HepG2 (cell line): ENCODE data around the gene ZBTB45. TPM values are rescaled to one million over a fixed set of nuclear protein-coding genes. Genes with fewer than 3 reads are reported as not detected.
A peak's percentile ranks its signal among the peaks of the same experiment; 100 is the strongest.

Experiments
- CBX1 ChIP-seq: IDR thresholded peaks from one replicate; pipeline ENCODE4 v1.6.1; 2016; ENCODE audit warnings: antibody characterized with exemption, low read depth
- GABPA ChIP-seq, 2 experiments: IDR thresholded peaks; 2 replicates each; pipeline ENCODE4 v1.6.1; 2011 to 2016; ENCODE audit warnings: low read depth in 2 of 2, low read length in 1 of 2, missing biosample characterization in 1 of 2, missing genetic modification characterization in 1 of 2
- HNF4A ChIP-seq: sonication (generic); formaldehyde crosslinking; IDR thresholded peaks from 2 replicates; pipeline ENCODE4 v1.4.0; 2020; ENCODE audit warnings: missing genetic modification reagents
- IKZF5 ChIP-seq: IDR thresholded peaks from 2 replicates; pipeline ENCODE4 v1.6.1; 2018; ENCODE audit warnings: missing genetic modification reagents, mild to moderate bottlenecking, missing compliant biosample characterization
- MAFK ChIP-seq, 2 experiments: IDR thresholded peaks in 1 of 2; conservative IDR thresholded peaks in 1 of 2; 2 replicates each; pipeline ENCODE4 v1.6.1; 2011; ENCODE audit warnings: improper control_type of control experiment in 2 of 2, low read length in 2 of 2
- MED1 ChIP-seq: sonication (generic); formaldehyde crosslinking; IDR thresholded peaks from 2 replicates; pipeline ENCODE4 v1.4.0; 2020; ENCODE audit warnings: missing genetic modification reagents
- MLXIP ChIP-seq: sonication (generic); formaldehyde crosslinking; IDR thresholded peaks from 2 replicates; pipeline ENCODE4 v1.9.0; 2021; ENCODE audit warnings: missing genetic modification reagents, borderline replicate concordance
- MTERF4 ChIP-seq: sonication (generic); formaldehyde crosslinking; IDR thresholded peaks from 2 replicates; pipeline ENCODE4 v1.8.0; 2023; ENCODE audit warnings: mild to moderate bottlenecking, missing genetic modification reagents
- TBP ChIP-seq: sonication (generic); formaldehyde crosslinking; IDR thresholded peaks from 2 replicates; pipeline ENCODE4 v1.5.0; 2020; ENCODE audit warnings: missing genetic modification reagents
- ZBTB10 ChIP-seq: sonication (generic); formaldehyde crosslinking; IDR thresholded peaks from 2 replicates; pipeline ENCODE4 v1.4.0; 2020; ENCODE audit warnings: missing genetic modification reagents, borderline replicate concordance
- ZNF234 ChIP-seq: sonication (generic); formaldehyde crosslinking; conservative IDR thresholded peaks from 2 replicates; pipeline ENCODE4 v1.5.1; 2020; ENCODE audit warnings: mild to moderate bottlenecking, missing genetic modification reagents
- ZNF256 ChIP-seq: sonication (generic); formaldehyde crosslinking; conservative IDR thresholded peaks from 2 replicates; pipeline ENCODE4 v1.4.0; 2020; ENCODE audit warnings: missing genetic modification reagents
- ZNF296 ChIP-seq: sonication (generic); formaldehyde crosslinking; conservative IDR thresholded peaks from 2 replicates; pipeline ENCODE4 v1.5.0; 2020; ENCODE audit warnings: mild to moderate bottlenecking, missing genetic modification reagents
- ZNF546 ChIP-seq: sonication (generic); formaldehyde crosslinking; conservative IDR thresholded peaks from 2 replicates; pipeline ENCODE4 v1.8.1; 2023; ENCODE audit warnings: mild to moderate bottlenecking, missing genetic modification reagents
- ZNF577 ChIP-seq: sonication (generic); formaldehyde crosslinking; IDR thresholded peaks from 2 replicates; pipeline ENCODE4 v1.4.0; 2020; ENCODE audit warnings: mild to moderate bottlenecking, low read depth, missing genetic modification reagents, borderline replicate concordance
- ZNF614 ChIP-seq: IDR thresholded peaks from 2 replicates; pipeline ENCODE4 v1.6.1; 2018; ENCODE audit warnings: missing biosample characterization, missing genetic modification reagents, inconsistent platforms, borderline replicate concordance
- ZNF691 ChIP-seq: sonication (generic); formaldehyde crosslinking; IDR thresholded peaks from 2 replicates; pipeline ENCODE4 v1.4.0; 2020; ENCODE audit warnings: missing genetic modification reagents, low read depth, mild to moderate bottlenecking, borderline replicate concordance
- ZNF709 ChIP-seq: sonication (generic); formaldehyde crosslinking; IDR thresholded peaks from 2 replicates; pipeline ENCODE4 v1.5.0; 2020; ENCODE audit warnings: mild to moderate bottlenecking, missing genetic modification reagents
- ZNF761 ChIP-seq: sonication (generic); formaldehyde crosslinking; conservative IDR thresholded peaks from 2 replicates; pipeline ENCODE4 v1.4.0; 2020; ENCODE audit warnings: mild to moderate bottlenecking, missing genetic modification reagents
- polyA plus RNA-seq, 8 experiments: library from polyadenylated mRNA; depleted of rRNA in 3 of 8; stranded (reverse) in 7 of 8; unstranded in 1 of 8; fragments of >200 nt; fragmentation: Illumina TruSeq in 4 of 8; extraction: Trizol in 4 of 8; gene quantifications; 2 replicates each; pipeline versions ENCODE4 v1.2.1 to v1.2.3, GENCODE V29; 2011 to 2016; ENCODE audit warnings: low read depth in 4 of 8, missing spikeins in 1 of 8, mixed read lengths in 1 of 8; ENCODE audit not compliant: insufficient read depth in 1 of 8
- total RNA-seq, 5 experiments: library from RNA; depleted of rRNA; stranded (reverse); fragments of >200 nt; fragmentation: Illumina TruSeq; extraction: Trizol; gene quantifications; 2 replicates each; pipeline ENCODE4 v1.2.3, GENCODE V29; 2016; ENCODE audit warnings: low read depth in 1 of 5

Gene ZBTB45
- total and polyA plus RNA-seq, 2 of the 13 experiments (the other 11 are each of a cell fraction or from before 2014, with no cell fraction given), result 3.0 to 3.7 TPM

GRCh38 chr19:58513694-58514563, 5.7 kb downstream of the ZBTB45 start (continued):
- TF ChIP-seq MTERF4 (CRISPR knock-in tag), result no peak; the same call in 1 of the 2 replicates
- no peak for TF ChIP-seq ZNF709 (CRISPR knock-in tag)
- TF ChIP-seq MLXIP (CRISPR knock-in tag), result no peak
- no peak for TF ChIP-seq ZBTB10 (CRISPR knock-in tag)
- TF ChIP-seq CBX1, result peak; percentile 90
- TF ChIP-seq MAFK (conservative IDR thresholded peaks at IDR 0.05 in 1 of 2, IDR thresholded peaks at IDR 0.05 in 1 of 2; ENCODE audit: low read length in 2 of 2), result no peak
- TF ChIP-seq IKZF5, result no peak; the same call in 1 of the 2 replicates
- peak; percentile 79; the same call in 1 of the 2 replicates for TF ChIP-seq ZNF614 (CRISPR knock-in tag)
- peak; percentile 37; the same call in 1 of the 2 replicates for TF ChIP-seq HNF4A (CRISPR knock-in tag)
- TF ChIP-seq GABPA (IDR thresholded peaks at IDR 0.05; ENCODE audit: low read depth, low read length), result no peak
- TF ChIP-seq GABPA (CRISPR knock-in tag; IDR thresholded peaks at IDR 0.05; ENCODE audit: low read depth), result no peak
- TF ChIP-seq MED1 (CRISPR knock-in tag), result peak; percentile 84
- no peak for TF ChIP-seq ZNF296
- 0 out of 2 replicates have a peak, but pooled peaks have one; percentile 41 for TF ChIP-seq ZNF546 (CRISPR knock-in tag)
- TF ChIP-seq ZNF577 (CRISPR knock-in tag), result no peak
- TF ChIP-seq ZNF234, result no peak; the same call in 1 of the 2 replicates
- no peak for TF ChIP-seq ZNF256 (CRISPR knock-in tag)
- no peak for TF ChIP-seq TBP (CRISPR knock-in tag)
- TF ChIP-seq ZNF691, result peak; percentile 94
- TF ChIP-seq ZNF761 (CRISPR knock-in tag), result peak; percentile 85; the same call in 1 of the 2 replicates
